Nephron progenitor cell (in vitro differentiated cells): ENCODE results near the gene RBPJ.
A peak's percentile ranks its signal among the peaks of the same experiment; 100 is the strongest.
"Not testable (repeated sequence)": the region's sequence is repeated elsewhere in the genome, so short reads cannot be mapped to it uniquely, and the experiment has no call there.

ENCODE experiments used
- DNase-seq: peaks from one replicate; pipeline ENCODE4 v3.0.0; 2021
- H3K27ac Mint-ChIP-seq: 2 replicates; pipeline ENCODE4 v1.8.0; 2021; ENCODE audit warnings: mild to moderate bottlenecking, moderate library complexity, mixed read lengths
- H3K27me3 Mint-ChIP-seq: 2 replicates; pipeline ENCODE4 v1.8.0; 2021; ENCODE audit warnings: mild to moderate bottlenecking, low read depth, mixed read lengths; ENCODE audit not compliant: poor library complexity
- H3K36me3 Mint-ChIP-seq: 2 replicates; pipeline ENCODE4 v1.8.0; 2021; ENCODE audit warnings: low read depth, mixed read lengths
- H3K4me1 Mint-ChIP-seq: 2 replicates; pipeline ENCODE4 v1.8.0; 2021; ENCODE audit warnings: mixed read lengths
- H3K4me3 Mint-ChIP-seq: 2 replicates; pipeline ENCODE4 v1.8.0; 2021; ENCODE audit warnings: mild to moderate bottlenecking, moderate library complexity, mixed read lengths
- H3K9me3 Mint-ChIP-seq: 2 replicates; pipeline ENCODE4 v1.8.0; 2021; ENCODE audit warnings: mild to moderate bottlenecking, moderate library complexity, mixed read lengths
- CTCF ChIP-seq: fragments of 200-600 bp; sonication (generic); IDR thresholded peaks from 2 replicates; pipeline ENCODE4 v1.5.0; 2021; ENCODE audit warnings: antibody characterized with exemption

Gene RBPJ

GRCh38 chr4:26386386-26386785 is 65.6 kb downstream of the RBPJ start:
- Mint-ChIP-seq H3K27me3 (no peaks in the 10 kb centered on the region), H3K36me3 (peaks cover 55% of the 10 kb centered on the region), H3K4me3 (no peak overlapping the region), H3K27ac (no peak overlapping the region), H3K4me1 (peaks cover 5% of the 10 kb centered on the region), H3K9me3 (peaks cover 17% of the 10 kb centered on the region)
- TF ChIP-seq CTCF, result no peak
- DNase-seq, result no peak

DNA sequence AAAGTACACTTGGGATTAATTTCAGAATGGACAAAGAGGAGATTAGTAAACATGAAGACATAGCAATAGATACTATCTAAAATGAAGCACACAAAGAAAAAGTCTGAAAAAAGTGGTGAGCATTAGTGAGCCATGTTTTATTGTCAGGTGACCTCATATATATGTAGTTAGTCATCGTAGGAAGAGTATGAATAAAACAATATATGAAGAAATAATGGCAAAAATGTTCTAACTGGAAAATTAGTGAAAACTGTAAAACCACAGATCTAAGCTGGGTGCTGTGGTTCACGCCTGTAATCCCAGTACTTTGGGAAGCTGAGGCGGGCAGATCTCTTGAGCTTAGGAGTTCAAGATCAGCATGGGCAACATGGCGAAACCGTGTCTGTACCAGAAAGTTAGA is 67.9 kb downstream of the RBPJ start:
- peaks cover 3% of the 10 kb centered on the region for H3K4me1 Mint-ChIP-seq
- peaks cover 17% of the 10 kb centered on the region for H3K9me3 Mint-ChIP-seq
- H3K4me3 Mint-ChIP-seq, result no peak overlapping the region
- no peak for DNase-seq
- H3K27ac Mint-ChIP-seq, result no peak overlapping the region
- H3K27me3 Mint-ChIP-seq, result no peaks in the 10 kb centered on the region
- H3K36me3 Mint-ChIP-seq, result peaks cover 78% of the 10 kb centered on the region
- no peak for TF ChIP-seq CTCF

DNA sequence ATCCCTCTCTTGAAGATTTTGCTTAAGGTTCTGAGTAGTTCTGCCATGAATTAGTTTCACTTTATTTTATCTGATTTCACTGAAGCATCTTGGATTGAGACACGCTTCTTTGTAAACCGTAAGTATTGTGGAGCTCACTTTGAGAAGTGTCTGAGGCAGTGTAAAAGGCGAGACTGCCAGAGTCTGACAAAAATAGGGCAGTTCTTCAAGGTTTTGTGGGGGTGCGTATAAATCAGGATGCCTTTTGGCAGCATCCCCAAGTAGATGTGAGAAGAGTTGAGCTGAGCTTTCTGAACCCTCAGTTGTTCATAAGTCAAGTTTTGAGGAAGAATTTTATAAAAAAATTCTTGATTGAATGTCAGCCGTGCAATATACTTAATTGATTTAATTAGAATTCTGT is 76.3 kb downstream of the RBPJ start:
- H3K9me3 Mint-ChIP-seq, result no peaks in the 10 kb centered on the region
- H3K27me3 Mint-ChIP-seq, result peaks cover 1% of the 10 kb centered on the region
- no peak for DNase-seq
- H3K36me3 Mint-ChIP-seq, result peaks cover 70% of the 10 kb centered on the region
- H3K4me1 Mint-ChIP-seq, result peaks cover 1% of the 10 kb centered on the region
- TF ChIP-seq CTCF, result no peak
- H3K27ac Mint-ChIP-seq, result no peak overlapping the region
- no peak overlapping the region for H3K4me3 Mint-ChIP-seq

DNA sequence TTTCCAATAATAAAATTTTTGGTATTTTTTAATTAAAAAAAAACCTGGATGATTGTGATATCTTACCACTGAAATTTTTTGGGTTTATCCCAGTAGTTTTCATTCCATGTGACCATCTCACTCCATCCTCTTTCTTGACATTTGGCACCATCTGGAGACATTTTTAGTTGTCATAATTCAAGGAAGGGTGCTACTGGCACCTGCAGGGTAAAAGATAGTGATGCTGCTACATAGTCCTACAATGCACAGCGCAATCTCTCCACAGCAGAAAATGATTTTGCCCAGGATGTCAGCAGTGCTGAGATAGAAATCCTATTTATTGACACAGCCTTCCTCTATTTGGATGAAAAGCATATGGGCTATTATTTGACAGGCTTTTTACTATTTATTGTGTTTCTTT is 79.3 kb downstream of the RBPJ start:
- no peak for DNase-seq
- H3K9me3 Mint-ChIP-seq, result peaks cover 9% of the 10 kb centered on the region
- peaks cover 67% of the 10 kb centered on the region for H3K36me3 Mint-ChIP-seq
- no peak for TF ChIP-seq CTCF
- H3K27ac Mint-ChIP-seq, result no peak overlapping the region
- H3K4me1 Mint-ChIP-seq, result peaks cover 8% of the 10 kb centered on the region
- peaks cover 3% of the 10 kb centered on the region for H3K27me3 Mint-ChIP-seq
- no peak overlapping the region for H3K4me3 Mint-ChIP-seq

DNA sequence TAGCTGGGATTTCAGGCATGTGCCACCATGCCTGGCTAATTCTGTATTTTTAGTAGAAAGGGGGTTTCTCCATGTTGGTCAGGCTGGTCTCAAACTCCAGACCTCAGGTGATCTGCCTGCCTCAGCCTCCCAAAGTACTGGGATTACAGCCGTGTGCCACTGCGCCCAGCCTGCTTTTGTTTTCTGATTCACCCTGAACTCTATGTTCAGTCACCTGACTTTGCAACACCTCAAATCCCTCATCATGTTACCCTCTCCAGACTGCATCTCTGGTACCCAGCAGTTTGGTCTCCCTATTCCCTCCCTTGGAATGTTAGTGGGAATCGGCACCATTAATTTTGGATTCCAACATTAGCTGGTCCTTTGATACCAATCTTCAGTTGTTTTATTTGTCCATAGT is 81.2 kb downstream of the RBPJ start:
- Mint-ChIP-seq H3K9me3 (peaks cover 22% of the 10 kb centered on the region), H3K4me1 (peaks cover 12% of the 10 kb centered on the region), H3K27ac (peak overlapping the region; percentile 38), H3K36me3 (peaks cover 67% of the 10 kb centered on the region)
- H3K4me3 Mint-ChIP-seq, H3K27me3 Mint-ChIP-seq, DNase-seq: not testable (repeated sequence)

GRCh38 chr4:26402458-26402857 is 81.6 kb downstream of the RBPJ start:
- H3K36me3 Mint-ChIP-seq, result peaks cover 67% of the 10 kb centered on the region
- H3K27me3 Mint-ChIP-seq, result peaks cover 3% of the 10 kb centered on the region
- no peak for TF ChIP-seq CTCF
- H3K27ac Mint-ChIP-seq, result peak overlapping the region; percentile 38
- H3K4me3 Mint-ChIP-seq, result no peak overlapping the region
- H3K4me1 Mint-ChIP-seq, result peaks cover 12% of the 10 kb centered on the region
- no peak for DNase-seq
- peaks cover 26% of the 10 kb centered on the region for H3K9me3 Mint-ChIP-seq
